ENCODE data around the gene MVB12B.
A peak's percentile ranks its signal among the peaks of the same experiment; 100 is the strongest.

Gene MVB12B

GRCh38 chr9:126508928-126509327 lies 182.3 kb downstream of the MVB12B start:
- DNase-seq = no peak

GRCh38 chr9:126509718-126510117 lies 183.1 kb downstream of the MVB12B start:
- no peak for DNase-seq

DNA sequence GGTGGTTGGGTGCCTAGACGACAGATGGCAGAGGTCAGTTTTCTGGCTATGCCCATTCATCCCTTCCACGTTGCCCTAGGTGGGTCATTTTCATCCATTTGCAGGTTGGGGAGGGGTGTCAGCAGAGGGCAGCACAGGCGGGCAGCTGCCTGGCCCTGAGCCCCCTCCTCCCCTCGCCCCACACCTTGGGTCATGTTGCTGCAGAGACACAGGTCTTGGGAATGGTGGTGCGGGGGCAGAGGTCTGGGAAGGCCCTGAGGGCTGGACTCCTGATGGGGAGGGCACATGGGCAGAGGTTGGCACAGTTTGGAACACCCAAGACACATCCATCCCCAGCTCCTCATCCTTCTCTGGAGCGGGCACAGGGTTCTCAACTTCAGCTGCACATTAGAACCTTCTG lies 183.9 kb downstream of the MVB12B start:
- no peak for DNase-seq

DNA sequence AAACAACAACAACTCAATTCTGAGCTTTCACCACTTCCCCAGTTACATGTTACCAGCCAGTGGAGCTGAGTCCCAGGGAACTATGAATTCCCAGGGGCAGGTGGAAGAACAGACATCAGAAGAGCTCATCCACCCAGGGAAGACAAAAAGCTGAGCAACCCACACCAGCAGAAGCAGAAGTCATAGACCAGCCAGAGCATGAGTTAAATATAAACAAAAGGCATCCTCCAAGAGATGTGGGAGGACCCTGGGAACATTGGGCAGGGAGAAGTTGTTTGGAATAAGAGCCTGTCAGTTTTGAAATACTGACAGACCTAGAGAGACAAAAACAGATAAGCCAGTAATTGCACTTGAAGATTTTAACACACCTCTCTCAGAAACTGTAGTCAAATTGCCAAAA lies 184.8 kb downstream of the MVB12B start:
- no peak for DNase-seq

- DNase-seq = no peak
Measured at GRCh38 chr9:126513159-126514036, 186.8 kb downstream of the MVB12B start.

GRCh38 chr9:126514037-126514821 lies 187.6 kb downstream of the MVB12B start:
- DNase-seq = peak; percentile 61

DNA sequence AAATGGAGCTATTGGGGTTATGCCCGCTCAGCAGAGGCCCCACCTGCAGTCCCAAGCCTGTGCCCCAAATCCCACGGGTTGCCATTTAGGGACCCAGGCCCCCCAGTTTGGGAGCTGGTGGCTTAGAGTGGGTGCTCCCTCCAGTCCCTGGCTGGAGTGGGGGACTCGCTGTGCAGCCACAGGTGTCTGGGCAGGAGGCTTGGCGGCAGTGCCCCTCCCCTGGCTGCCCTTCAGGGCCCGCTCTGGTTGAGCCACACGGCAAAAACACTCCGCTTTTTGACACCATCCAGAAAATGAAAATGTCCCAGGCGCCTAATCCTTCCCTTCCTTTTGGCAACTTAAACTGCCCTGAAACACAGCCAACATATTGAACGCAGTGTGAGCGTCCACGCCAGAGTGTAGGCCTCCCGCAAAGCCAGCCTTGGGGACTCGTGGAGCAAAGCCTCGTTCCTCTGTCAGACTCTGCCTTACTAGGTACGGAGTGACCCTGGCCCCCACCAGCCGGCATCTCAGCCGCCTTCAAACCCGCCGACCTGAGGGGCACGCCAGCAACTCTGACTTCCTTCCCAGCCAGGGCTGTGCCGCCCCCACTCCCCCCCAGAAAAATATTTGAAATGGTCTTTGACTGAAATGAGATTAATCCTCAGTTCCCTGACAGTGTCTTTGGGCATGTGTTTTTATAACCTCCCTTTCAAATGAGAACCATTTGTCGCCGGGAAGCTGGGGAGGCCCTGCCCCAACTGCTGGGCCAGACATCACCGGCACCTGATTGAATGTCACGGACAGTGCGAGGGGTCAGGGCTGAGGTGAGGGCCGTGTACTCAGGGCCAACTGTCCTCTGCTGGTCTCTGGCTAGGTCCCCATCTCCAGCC lies 188.6 kb downstream of the MVB12B start:
- DNase-seq = no peak

DNA sequence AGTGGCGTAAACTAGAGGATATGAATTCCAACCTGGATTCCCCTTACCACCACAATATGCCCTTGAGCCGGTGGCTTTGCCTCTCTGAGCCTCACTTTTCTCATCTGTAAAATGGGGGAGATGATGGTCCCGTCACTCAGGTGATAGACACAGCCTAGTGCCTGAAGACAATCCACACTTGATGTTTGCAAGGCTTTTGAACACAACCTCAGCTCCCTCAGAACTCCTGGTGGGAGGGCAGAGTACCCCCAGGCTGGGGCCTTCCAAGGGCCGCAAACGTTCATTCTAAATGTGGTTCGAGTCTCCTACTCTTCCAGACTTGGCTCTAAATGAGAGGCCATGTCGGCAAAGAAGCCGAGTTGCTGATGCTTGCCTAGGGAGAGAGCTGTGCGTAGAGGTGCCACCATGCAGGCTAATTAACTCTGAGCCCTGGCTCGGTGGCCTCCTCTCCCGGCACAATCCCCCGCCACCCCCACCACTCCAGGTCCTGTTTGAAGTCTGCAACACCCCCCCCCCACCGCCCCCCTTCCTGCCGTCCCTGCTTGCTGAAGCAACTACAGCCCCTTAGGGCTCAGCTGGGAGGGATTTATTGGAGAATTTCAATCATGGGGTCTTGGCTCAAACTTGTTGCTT lies 189.4 kb downstream of the MVB12B start:
- DNase-seq = no peak

DNA sequence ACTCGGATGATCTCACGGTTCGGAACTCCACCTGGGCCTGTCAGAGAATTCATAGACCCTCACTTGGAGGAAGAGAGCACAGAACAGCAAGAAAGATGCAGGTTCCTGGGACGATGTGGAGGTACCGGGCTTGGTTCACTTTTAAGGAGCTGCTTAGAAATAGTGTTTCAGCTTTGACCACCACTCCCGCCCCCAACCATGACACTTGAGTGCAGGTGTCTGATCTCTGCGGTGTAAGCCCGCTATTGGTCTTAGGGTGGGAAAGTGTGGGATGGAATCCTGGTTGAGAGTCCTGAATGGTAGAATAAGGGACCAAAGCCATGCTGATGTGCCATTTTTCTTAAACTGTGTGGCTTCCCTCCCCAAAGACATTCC lies 189.9 kb downstream of the MVB12B start:
- DNase-seq = no peak

GRCh38 chr9:126516936-126517832 lies 190.6 kb downstream of the MVB12B start:
- DNase-seq = peak; percentile 81

DNA sequence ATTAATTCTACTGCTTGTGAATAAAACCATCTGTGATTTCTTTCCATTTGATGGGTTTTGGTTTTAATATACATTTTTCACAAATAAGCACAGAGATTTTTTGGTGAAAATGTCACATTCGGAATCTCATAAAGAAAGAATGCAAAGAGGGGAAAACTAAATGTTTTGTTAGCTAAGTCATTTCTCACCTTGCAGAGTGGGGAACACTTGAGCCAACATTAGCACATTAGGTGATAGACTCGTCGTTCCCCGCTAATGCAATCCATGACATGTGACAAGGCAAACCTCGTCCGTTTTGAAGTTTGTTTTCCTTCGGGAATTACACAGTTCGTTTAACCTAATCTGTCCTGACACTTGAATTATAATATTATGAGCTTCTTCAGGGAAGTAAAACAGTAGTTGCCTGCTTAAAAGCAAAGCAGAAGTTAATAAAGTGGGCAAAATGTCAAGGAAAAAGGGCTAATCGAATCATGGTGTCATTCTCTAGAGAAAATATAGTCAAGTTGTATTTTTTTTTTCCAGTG lies 191.3 kb downstream of the MVB12B start:
- DNase-seq = peak; percentile 38

- no peak for DNase-seq
Measured at GRCh38 chr9:126518763-126519162, 192.1 kb downstream of the MVB12B start.

DNA sequence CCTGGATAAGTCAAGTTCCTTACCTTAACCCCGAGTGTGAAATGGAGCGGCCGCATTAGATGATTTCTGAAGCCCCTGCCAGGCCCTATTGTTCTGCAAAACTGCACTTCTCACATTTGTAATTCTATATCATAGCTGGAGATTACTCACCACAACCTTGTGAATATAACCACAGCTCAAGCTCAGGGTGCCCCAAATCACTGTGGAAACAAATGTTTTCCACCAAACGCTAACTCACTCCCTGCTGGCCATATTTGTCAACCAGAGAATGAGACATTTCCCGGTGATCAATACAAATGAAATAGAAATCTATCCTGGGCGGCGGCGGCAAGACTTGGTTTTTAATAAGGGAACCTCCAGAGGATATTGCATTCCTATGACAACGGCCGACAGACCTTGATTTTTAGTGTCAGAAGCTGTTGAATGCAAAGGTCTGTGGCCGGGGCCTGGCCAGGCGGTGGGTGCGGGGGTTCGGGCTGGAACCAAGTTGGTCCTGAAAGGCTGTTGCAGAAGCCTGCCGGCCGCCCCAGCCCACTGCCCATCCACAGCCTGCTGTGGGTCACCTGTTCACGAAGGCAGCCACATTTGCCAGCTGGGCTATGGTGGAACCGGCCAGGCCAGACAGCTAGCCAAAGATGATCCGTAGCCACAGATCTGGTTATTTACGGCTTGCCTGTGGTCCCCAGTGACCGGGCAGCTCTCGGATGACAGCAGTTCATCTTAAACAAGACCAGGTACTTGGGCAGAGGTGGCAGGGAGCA lies 193.2 kb downstream of the MVB12B start:
- DNase-seq = no peak

GRCh38 chr9:126520453-126520852 lies 193.8 kb downstream of the MVB12B start:
- no peak for DNase-seq

DNA sequence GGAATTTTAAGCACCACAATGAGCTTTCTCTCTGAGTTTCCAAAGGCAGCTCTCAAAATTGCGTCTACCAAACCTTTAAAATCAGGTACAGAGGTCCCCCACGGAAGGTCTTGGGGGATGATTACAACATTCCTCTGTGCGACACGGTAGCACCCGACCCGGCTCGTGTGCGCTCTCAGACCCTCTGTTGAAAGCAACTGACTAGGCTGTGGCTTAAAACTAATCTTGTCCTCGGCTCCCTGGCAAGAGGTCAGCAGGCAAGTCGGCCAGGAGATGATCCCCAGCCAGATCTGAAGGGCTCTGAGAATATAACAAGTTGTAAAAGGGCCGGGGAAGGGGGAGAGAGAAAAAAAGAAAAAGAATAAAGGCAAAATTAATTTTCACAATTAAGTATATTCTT lies 194.5 kb downstream of the MVB12B start:
- no peak for DNase-seq

- DNase-seq = no peak
Measured at GRCh38 chr9:126521551-126521950, 194.9 kb downstream of the MVB12B start.

GRCh38 chr9:126521976-126522590 lies 195.5 kb downstream of the MVB12B start:
- DNase-seq = no peak

DNA sequence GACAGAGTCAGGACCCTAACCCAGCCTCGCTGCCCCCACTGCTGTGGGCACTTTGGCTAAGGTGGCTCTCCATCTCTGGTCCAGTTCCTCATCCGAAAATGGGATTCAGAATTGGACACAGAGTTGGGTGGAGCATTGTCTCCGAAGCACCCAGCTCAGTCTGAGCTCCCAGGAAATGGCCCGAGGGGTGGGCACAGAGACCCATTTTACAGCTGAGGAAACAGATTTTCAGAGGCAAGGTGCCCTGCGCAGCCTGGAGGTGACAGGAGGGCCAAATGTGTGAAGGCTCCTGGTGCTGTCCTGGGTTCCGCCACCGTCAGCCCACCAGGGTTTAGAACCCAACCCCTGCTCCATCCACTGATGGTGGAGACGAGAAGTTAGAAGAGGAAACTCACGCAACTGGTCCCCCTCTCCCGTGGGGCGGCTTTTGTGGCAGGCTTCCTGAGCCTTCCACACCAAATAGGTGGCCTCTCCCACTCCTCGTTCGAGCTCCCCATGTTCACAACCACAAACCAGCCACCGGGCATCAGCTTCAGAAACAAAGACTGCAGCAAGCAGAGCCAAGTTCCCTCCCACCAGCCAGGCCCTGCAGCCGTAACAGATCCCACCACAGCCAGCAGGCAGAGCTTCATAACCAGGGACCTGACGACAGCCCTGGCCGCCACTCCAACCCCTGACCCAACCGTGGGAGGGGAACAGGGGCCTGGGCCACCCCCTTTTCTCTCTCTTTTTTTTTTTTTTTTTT lies 196.2 kb downstream of the MVB12B start:
- no peak for DNase-seq

DNA sequence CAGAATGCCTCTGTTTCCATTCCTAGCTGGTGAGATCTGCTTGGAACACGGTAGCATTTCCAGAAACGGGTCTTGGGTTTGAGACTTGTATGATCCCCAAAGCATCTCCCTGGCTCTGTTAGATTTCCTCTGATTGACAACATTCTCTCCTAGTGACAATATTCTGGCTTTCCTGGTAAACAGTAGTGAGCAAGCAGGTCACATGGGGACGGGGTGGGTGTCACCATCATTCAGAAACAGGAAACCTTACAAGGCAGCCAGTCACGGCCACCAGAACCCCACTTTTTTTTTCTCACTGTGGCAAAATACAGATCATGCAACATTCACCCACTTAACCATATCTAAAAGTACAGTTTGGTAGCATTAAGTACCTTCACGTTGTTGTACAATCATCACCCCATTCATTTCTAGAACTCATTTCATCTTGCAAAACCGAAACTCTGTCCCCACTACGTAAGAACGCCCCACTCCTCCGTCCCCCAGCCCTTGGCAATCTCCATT lies 197.0 kb downstream of the MVB12B start:
- DNase-seq = no peak

Measured in fibroblast of skin of right quadriceps (primary cell).